Measurements from ENCODE around the gene NRIP2. TPM values are rescaled to one million over a fixed set of nuclear protein-coding genes. Genes with fewer than 3 reads are reported as not detected.

The NRIP2 gene
- total and polyA plus RNA-seq, 2 donors (not counting 3 experiments of a cell fraction or from before 2014, with no cell fraction given) = not detected

GRCh38 chr12:2793561-2793960, 41.3 kb downstream of the NRIP2 start:
- Histone ChIP-seq H3K27ac (ENCODE audit: insufficient read depth, low read depth, low read length) (no peak overlapping the region), H3K79me2 (ENCODE audit: control insufficient read depth, insufficient read depth, low read length) (peaks cover 25% of the 10 kb centered on the region), H3K27me3 (ENCODE audit: control insufficient read depth in 2 of 2, insufficient read depth in 2 of 2, low read length in 2 of 2) (peaks cover 5 to 13% of the 10 kb centered on the region in 2 experiments), H3K4me2 (ENCODE audit: insufficient read depth, low read length) (no peak overlapping the region), H2AFZ (ENCODE audit: low read depth, low read length) (no peak overlapping the region), H3K9me1 (replicated peaks; ENCODE audit: control insufficient read depth, extremely low read depth, insufficient read depth, low read length) (no peaks in the 10 kb centered on the region), H4K20me1 (replicated peaks; ENCODE audit: control insufficient read depth, extremely low read depth, insufficient read depth, low read length) (no peaks in the 10 kb centered on the region), H3K9me3 (replicated peaks; ENCODE audit: control insufficient read depth, insufficient read depth, low read length) (no peaks in the 10 kb centered on the region), H3K4me1 (ENCODE audit: control insufficient read depth, extremely low read depth, insufficient read depth, low read length) (peaks cover 23% of the 10 kb centered on the region), H3K36me3 (ENCODE audit: control insufficient read depth in 2 of 2, extremely low read depth in 1 of 2, insufficient read depth in 2 of 2, low read length in 2 of 2) (peaks cover 0 to 3% of the 10 kb centered on the region in 2 experiments), H3K4me3 (replicated peaks in 1 of 3; ENCODE audit: insufficient read depth in 1 of 3, low read depth in 1 of 3, low read length in 3 of 3) (no peak overlapping the region), H3K9ac (replicated peaks; ENCODE audit: extremely low read depth, insufficient read depth, low read length) (no peak overlapping the region)
- ChIA-PET CTCF (interaction anchor here (1.4 kb wide), 1 partner anchor 9 kb away, joined by 6 read pairs; no protein-coding TSS in a partner anchor), POLR2A (no interaction called here)
- intact Hi-C loops (cut with micrococcal nuclease) = no loop called here
- FAIRE-seq (no peak), DNase-seq (ENCODE audit: low read depth, low spot score) (no peak)
- no TSS peak for BruUV-seq (replicated peaks)
- no peak for TF ChIP-seq MYC (IDR thresholded peaks at IDR 0.05; ENCODE audit: low read depth, low read length)
- no peak for TF ChIP-seq CTCF (IDR thresholded peaks at IDR 0.05; ENCODE audit: extremely low read depth in 1 of 2, insufficient read depth in 1 of 2, low read depth in 1 of 2, low read length in 2 of 2)
- TF ChIP-seq JUN (IDR thresholded peaks at IDR 0.05; ENCODE audit: borderline replicate concordance, insufficient read depth, insufficient read length, low read depth) = no peak
- no peak for TF ChIP-seq MAX (IDR thresholded peaks at IDR 0.05; ENCODE audit: insufficient read depth, insufficient read length)
- TF ChIP-seq EZH2 (IDR thresholded peaks at IDR 0.05; ENCODE audit: borderline replicate concordance, low read depth, low read length, severe bottlenecking) = no peak
- no peak for TF ChIP-seq POLR2A (IDR thresholded peaks at IDR 0.05; ENCODE audit: low read depth, low read length)
- no peak for TF ChIP-seq POLR2AphosphoS5 (IDR thresholded peaks at IDR 0.05; ENCODE audit: insufficient read depth, low read depth, low read length)
- no peak for TF ChIP-seq GATA2 (IDR thresholded peaks at IDR 0.05; ENCODE audit: insufficient read depth, insufficient read length, low read depth, low read length)
- no peak for TF ChIP-seq FOS (IDR thresholded peaks at IDR 0.05; ENCODE audit: borderline replicate concordance, insufficient read depth, low read length)
- dilution Hi-C loops (cut with MboI; ENCODE audit: extremely low pct_ligation_motif_present, low sequenced_read_pairs) = no loop called here

Measured in endothelial cell of umbilical vein (primary cell).